Psoas muscle (tissue), 8 donors: ENCODE measurements around the gene ELL. TPM values are rescaled to one million over a fixed set of nuclear protein-coding genes. Genes with fewer than 3 reads are reported as not detected.

Experiments used
- ATAC-seq, 4 donors: fragments of 200-7000 bp; cut with Tn5 transposase; one replicate each; pipeline ENCODE4 v1.9.1; 2020; ENCODE audit warnings: moderate library complexity in 3 of 4, mild to moderate bottlenecking in 2 of 4
- DNase-seq, 2 donors: peaks; one replicate each; pipeline ENCODE4 v3.0.0-alpha.2; 2020
- H3K27ac ChIP-seq: fragments of 200-600 bp; one replicate; pipeline ENCODE4 v1.8.0; 2022
- H3K27me3 ChIP-seq, 3 donors: fragments of 200-600 bp in 1 of 3; one replicate each; pipeline versions ENCODE4 v1.6.1 to v1.8.0; 2013 to 2022; ENCODE audit warnings: low read length in 2 of 3, mild to moderate bottlenecking in 2 of 3, moderate library complexity in 1 of 3; ENCODE audit not compliant: insufficient read depth in 3 of 3
- H3K36me3 ChIP-seq, 2 donors: fragments of 200-600 bp in 1 of 2; one replicate each; pipeline versions ENCODE4 v1.6.1 to v1.8.0; 2013 to 2022; ENCODE audit warnings: low read depth in 1 of 2, mild to moderate bottlenecking in 1 of 2, moderate library complexity in 1 of 2; ENCODE audit not compliant: insufficient read depth in 1 of 2
- H3K4me1 ChIP-seq: fragments of 200-600 bp; one replicate; pipeline ENCODE4 v1.8.0; 2022
- H3K4me3 ChIP-seq: fragments of 200-600 bp; one replicate; pipeline ENCODE4 v1.8.0; 2022; ENCODE audit warnings: mild to moderate bottlenecking
- H3K9me3 ChIP-seq: fragments of 200-600 bp; one replicate; pipeline ENCODE4 v1.8.0; 2022
- CTCF ChIP-seq: fragments of 200-600 bp; IDR thresholded peaks from one replicate; pipeline ENCODE4 v1.8.0; 2022; ENCODE audit warnings: antibody characterized with exemption
- WGBS, 3 donors: extraction: QIAGEN DNeasy Blood & Tissue Kit; methylation state at CpG; one replicate each; pipeline versions ENCODE4 v1.1.6 to v1.1.7; 2013; 5-methylcytosine and 5-hydroxymethylcytosine counted together
- intact Hi-C, 2 donors: fragments of 100-400 bp; cut with DNase I; formaldehyde crosslinking; loops; one replicate each; pipeline versions ENCODE4 v1.11.0 to v1.14.2; 2022
- polyA plus RNA-seq, 3 donors: library from polyadenylated mRNA; stranded (reverse); fragments of 200-250 nt; gene quantifications; one replicate each; pipeline ENCODE4 v1.2.3, GENCODE V29; 2013
- total RNA-seq, 4 donors: library from RNA; stranded (reverse); fragmentation: NEBNext Ultra II Directional in 2 of 4; extraction: Animal tissue kit (Norgen Biotek cat#: 25700) in 2 of 4; gene quantifications; one replicate each; pipeline versions ENCODE4 v1.2.1 to v1.2.4, GENCODE V29; 2021 to 2023
- donor health status: healthy with polysubstance abuse.
- donor health status: DM: no; HTN: no; CAD: no; lungs with moderate emphysema.
- donor health status: Bipolar disorder and iron deficiency.
- donor health status: healthy.
- donor health status: DM: yes; HTN: yes; CAD: no.
- donor health status: DM: no; HTN: no; CAD: no.
- donor health status: DM: no; HTN: no; CAD: no.
- donor health status: DM: yes; HTN: yes; CAD: no.

Gene ELL
- total and polyA plus RNA-seq, 7 donors, result 7.5 to 40.2 (median 17.5) TPM

- no peak for TF ChIP-seq CTCF
- Histone ChIP-seq H3K4me3 (no peak overlapping the region), H3K27ac (peak overlapping the region; percentile 78), H3K27me3 (no peaks in the 10 kb centered on the region), H3K9me3 (no peaks in the 10 kb centered on the region), H3K36me3 (peaks cover 0 to 29% of the 10 kb centered on the region in 2 donors), H3K4me1 (peaks cover 72% of the 10 kb centered on the region)
- WGBS, 3 donors, result 21 to 40% (median 30%) methylated on average over 3 of the region's 3 CpGs
- intact Hi-C loops, result loop anchor here in 1 of 2 donors (2.0 to 10.0 kb wide), 3 partner anchors 50 to 186 kb away; partner anchors contain the start of gene UBA52
- peak; percentile 83 to 95 for DNase-seq
- ATAC-seq, result peak; percentile 79 to 85 (median 83)
These were observed 53.4 kb downstream of the ELL start for GRCh38 chr19:18468517-18468916.

DNA sequence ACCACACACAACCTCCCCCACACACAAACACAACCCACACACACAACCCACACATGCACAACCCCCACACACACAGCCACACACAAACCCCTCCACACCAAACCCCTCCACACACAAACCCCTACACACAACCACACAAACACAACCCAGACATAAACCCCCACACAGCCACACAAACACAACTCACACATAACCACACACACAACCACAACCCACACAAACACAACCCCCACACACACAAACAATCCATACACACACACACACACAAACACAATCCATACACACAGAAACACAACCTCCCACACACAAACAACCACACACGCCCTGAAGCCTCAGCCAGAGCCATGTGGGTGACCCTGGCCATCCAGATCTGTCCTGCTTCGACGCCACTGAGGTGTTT lies 53.9 kb downstream of the ELL start:
- Histone ChIP-seq H3K27me3 (no peaks in the 10 kb centered on the region), H3K36me3 (peaks cover 0 to 30% of the 10 kb centered on the region in 2 donors), H3K4me1 (peaks cover 67% of the 10 kb centered on the region), H3K9me3 (no peaks in the 10 kb centered on the region), H3K4me3 (no peak overlapping the region), H3K27ac (peak overlapping the region; percentile 78)
- no peak for TF ChIP-seq CTCF
- ATAC-seq (peak in 2 of 4 donors; percentile 1 to 2), DNase-seq (no peak)
- intact Hi-C loops, result loop anchor here in 1 of 2 donors (2.0 to 10.0 kb wide), 3 partner anchors 51 to 187 kb away; partner anchors contain the start of gene UBA52
- 62 to 74% (median 62%) methylated on average over 3 of the region's 3 CpGs for WGBS, 3 donors

GRCh38 chr19:18466354-18466753 lies 55.5 kb downstream of the ELL start:
- ATAC-seq (no peak), DNase-seq (no peak)
- Histone ChIP-seq H3K4me3 (no peak overlapping the region), H3K9me3 (no peaks in the 10 kb centered on the region), H3K4me1 (peaks cover 69% of the 10 kb centered on the region), H3K27ac (peak overlapping the region; percentile 88), H3K36me3 (peaks cover 0 to 21% of the 10 kb centered on the region in 2 donors), H3K27me3 (no peaks in the 10 kb centered on the region)
- intact Hi-C loops, result loop anchor here in 1 of 2 donors (5.0 to 10.0 kb wide), 2 partner anchors 106 to 188 kb away; partner anchors contain the start of gene UBA52
- TF ChIP-seq CTCF, result no peak
- WGBS, 3 donors, result 70 to 82% (median 71%) methylated on average over 7 to 11 of the region's 11 CpGs

- Histone ChIP-seq H3K4me1 (peaks cover 73% of the 10 kb centered on the region), H3K36me3 (peaks cover 0 to 22% of the 10 kb centered on the region in 2 donors), H3K9me3 (no peaks in the 10 kb centered on the region), H3K27ac (peak overlapping the region; percentile 88), H3K27me3 (no peaks in the 10 kb centered on the region), H3K4me3 (no peak overlapping the region)
- TF ChIP-seq CTCF, result no peak
- intact Hi-C loops, result loop anchor here in 1 of 2 donors (5.0 to 10.0 kb wide), 2 partner anchors 106 to 189 kb away; partner anchors contain the start of gene UBA52
- WGBS, 3 donors, result 78 to 82% (median 79%) methylated on average over 6 of the region's 6 CpGs
- ATAC-seq (no peak), DNase-seq (no peak)
These were observed 55.9 kb downstream of the ELL start for GRCh38 chr19:18465964-18466339.
